Lower lobe of right lung (tissue), 2 donors: Measurements from ENCODE around the gene RPL10A. TPM values are rescaled to one million over a fixed set of nuclear protein-coding genes. Genes with fewer than 3 reads are reported as not detected.
"Not testable (repeated sequence)": the region's sequence is repeated elsewhere in the genome, so short reads cannot be mapped to it uniquely, and the experiment has no call there.

Experiments
- ATAC-seq, 2 donors: fragments of 200-7000 bp; cut with Tn5 transposase; one replicate each; pipeline ENCODE4 v1.9.1; 2020 to 2022; ENCODE audit warnings: mild to moderate bottlenecking in 2 of 2, moderate library complexity in 2 of 2
- DNase-seq: peaks from one replicate; pipeline ENCODE4 v3.0.0-alpha.2; 2020
- H3K27ac ChIP-seq: fragments of 200-600 bp; one replicate; pipeline ENCODE4 v1.8.0; 2022
- H3K27me3 ChIP-seq: fragments of 200-600 bp; one replicate; pipeline ENCODE4 v1.8.0; 2022; ENCODE audit warnings: low read depth
- H3K36me3 ChIP-seq: fragments of 200-600 bp; one replicate; pipeline ENCODE4 v1.8.0; 2022; ENCODE audit warnings: mild to moderate bottlenecking
- H3K4me1 ChIP-seq: fragments of 200-600 bp; one replicate; pipeline ENCODE4 v1.8.0; 2022
- H3K4me3 ChIP-seq: fragments of 200-600 bp; one replicate; pipeline ENCODE4 v1.8.0; 2022; ENCODE audit warnings: mild to moderate bottlenecking
- H3K9me3 ChIP-seq: fragments of 200-600 bp; one replicate; pipeline ENCODE4 v1.8.0; 2022
- intact Hi-C: fragments of 100-400 bp; cut with DNase I; formaldehyde crosslinking; loops from one replicate; pipeline ENCODE4 v1.11.0; 2022
- total RNA-seq: library from RNA; stranded (reverse); fragmentation: NEBNext Ultra II Directional; extraction: Animal tissue kit (Norgen Biotek cat#: 25700); gene quantifications from one replicate; pipeline ENCODE4 v1.2.1, GENCODE V29; 2021
- TF ChIP-seq, protein P1 (sequence below): fragments of 200-600 bp; IDR thresholded peaks from one replicate; pipeline ENCODE4 v1.8.0; 2022; ENCODE audit warnings: antibody characterized with exemption, mild to moderate bottlenecking
- donor health status: DM: no; HTN: yes; CAD: no; lungs with severe emphysema.

The RPL10A gene
- total RNA-seq, 1 donor from 2014 or later: 1,025 TPM

DNA sequence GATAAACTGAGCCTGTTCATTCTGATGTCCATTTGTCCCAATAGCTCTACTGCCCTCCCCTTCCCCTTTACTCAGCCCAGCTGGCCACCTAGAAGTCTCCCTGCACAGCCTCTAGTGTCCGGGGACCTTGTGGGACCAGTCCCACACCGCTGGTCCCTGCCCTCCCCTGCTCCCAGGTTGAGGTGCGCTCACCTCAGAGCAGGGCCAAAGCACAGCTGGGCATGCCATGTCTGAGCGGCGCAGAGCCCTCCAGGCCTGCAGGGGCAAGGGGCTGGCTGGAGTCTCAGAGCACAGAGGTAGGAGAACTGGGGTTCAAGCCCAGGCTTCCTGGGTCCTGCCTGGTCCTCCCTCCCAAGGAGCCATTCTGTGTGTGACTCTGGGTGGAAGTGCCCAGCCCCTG is 40.8 kb upstream of the RPL10A start:
- Histone ChIP-seq H3K4me3 (no peak overlapping the region), H3K27ac (no peak overlapping the region), H3K4me1 (peaks cover 13% of the 10 kb centered on the region), H3K36me3 (peaks cover 48% of the 10 kb centered on the region), H3K9me3 (peaks cover 18% of the 10 kb centered on the region), H3K27me3 (no peaks in the 10 kb centered on the region)
- TF ChIP-seq, protein P1, sequence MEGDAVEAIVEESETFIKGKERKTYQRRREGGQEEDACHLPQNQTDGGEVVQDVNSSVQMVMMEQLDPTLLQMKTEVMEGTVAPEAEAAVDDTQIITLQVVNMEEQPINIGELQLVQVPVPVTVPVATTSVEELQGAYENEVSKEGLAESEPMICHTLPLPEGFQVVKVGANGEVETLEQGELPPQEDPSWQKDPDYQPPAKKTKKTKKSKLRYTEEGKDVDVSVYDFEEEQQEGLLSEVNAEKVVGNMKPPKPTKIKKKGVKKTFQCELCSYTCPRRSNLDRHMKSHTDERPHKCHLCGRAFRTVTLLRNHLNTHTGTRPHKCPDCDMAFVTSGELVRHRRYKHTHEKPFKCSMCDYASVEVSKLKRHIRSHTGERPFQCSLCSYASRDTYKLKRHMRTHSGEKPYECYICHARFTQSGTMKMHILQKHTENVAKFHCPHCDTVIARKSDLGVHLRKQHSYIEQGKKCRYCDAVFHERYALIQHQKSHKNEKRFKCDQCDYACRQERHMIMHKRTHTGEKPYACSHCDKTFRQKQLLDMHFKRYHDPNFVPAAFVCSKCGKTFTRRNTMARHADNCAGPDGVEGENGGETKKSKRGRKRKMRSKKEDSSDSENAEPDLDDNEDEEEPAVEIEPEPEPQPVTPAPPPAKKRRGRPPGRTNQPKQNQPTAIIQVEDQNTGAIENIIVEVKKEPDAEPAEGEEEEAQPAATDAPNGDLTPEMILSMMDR: no peak
- intact Hi-C loops: no loop called here
- DNase-seq (no peak), ATAC-seq (no peak)

DNA sequence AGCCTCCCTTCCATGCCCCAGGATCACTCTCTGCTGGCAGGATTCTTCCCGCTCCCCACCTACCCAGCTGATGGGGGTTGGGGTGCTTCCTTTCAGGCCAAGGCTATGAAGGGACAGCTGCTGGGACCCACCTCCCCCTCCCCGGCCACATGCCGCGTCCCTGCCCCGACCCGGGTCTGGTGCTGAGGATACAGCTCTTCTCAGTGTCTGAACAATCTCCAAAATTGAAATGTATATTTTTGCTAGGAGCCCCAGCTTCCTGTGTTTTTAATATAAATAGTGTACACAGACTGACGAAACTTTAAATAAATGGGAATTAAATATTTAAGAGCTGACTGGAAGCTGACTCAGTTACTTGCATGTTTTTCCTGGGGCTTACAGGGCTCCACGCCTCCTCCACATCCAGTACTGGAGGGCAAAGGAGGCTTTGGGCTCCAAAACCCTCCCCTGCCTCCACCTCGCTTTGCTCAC is 40.3 kb upstream of the RPL10A start:
- TF ChIP-seq, protein P1: no peak
- DNase-seq: no peak
- Histone ChIP-seq H3K9me3 (peaks cover 18% of the 10 kb centered on the region), H3K4me1 (peaks cover 13% of the 10 kb centered on the region), H3K27ac (no peak overlapping the region), H3K4me3 (no peak overlapping the region), H3K27me3 (no peaks in the 10 kb centered on the region), H3K36me3 (peaks cover 43% of the 10 kb centered on the region)
- intact Hi-C loops: no loop called here
- no peak for ATAC-seq

DNA sequence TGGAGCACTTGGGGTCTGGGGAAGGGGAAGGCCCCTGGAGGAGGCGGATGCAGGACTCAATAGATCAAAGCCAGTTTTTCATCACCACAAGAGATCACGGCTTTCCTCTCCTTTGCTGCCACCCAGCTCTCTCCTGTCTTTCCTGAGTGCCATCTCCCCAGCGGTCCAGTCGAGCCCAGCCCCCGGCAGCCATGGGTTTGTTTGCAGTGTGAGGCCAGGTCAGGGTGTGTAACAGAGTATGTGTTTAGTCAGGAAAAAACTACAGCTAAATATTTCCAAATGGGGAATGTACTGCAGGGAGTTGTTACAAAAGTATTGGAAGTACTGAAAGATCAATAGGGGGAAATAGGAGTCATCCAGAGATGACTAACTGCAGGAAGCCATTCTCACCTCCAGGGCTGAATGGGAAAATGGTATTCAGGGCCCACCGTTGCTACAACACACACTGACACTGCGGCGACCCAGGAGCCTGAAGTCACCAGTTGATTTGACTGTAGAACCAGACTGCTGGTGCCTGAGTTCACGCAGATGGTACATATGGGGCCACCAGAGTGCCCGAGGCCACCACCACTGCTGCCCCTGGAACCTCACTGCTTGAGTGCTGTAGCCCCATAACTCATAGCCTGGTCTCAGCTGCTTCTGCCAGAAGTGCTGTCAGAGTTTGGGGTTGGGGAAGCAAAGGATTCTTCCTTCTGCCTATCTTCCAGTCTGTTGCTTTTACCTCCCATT is 39.6 kb upstream of the RPL10A start:
- ATAC-seq (no peak), DNase-seq (no peak)
- H3K9me3 ChIP-seq: peaks cover 18% of the 10 kb centered on the region
- peaks cover 13% of the 10 kb centered on the region for H3K4me1 ChIP-seq
- H3K27ac ChIP-seq: no peak overlapping the region
- TF ChIP-seq, protein P1: no peak
- intact Hi-C loops: no loop called here
- H3K36me3 ChIP-seq: peaks cover 36% of the 10 kb centered on the region
- no peaks in the 10 kb centered on the region for H3K27me3 ChIP-seq
- no peak overlapping the region for H3K4me3 ChIP-seq

DNA sequence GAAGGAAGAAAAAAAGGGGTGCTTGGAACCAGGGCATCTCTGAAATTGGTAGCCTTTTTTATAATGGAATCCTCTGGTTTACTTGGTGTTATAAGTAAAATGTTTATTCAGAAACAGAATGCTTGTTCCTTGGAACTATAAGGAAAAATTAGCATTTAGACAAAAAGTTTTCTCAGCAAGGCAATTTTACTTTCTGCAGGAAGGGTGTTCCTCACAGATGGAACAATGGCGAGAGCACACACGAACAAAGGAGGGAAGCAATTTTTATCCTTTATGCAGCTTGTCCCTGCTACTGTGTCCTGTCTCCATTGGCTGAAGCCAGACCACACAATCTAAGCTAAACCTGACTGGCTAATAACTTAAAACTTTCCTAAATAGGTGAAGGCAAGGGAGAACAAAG is 38.7 kb upstream of the RPL10A start:
- no peak for DNase-seq
- no peaks in the 10 kb centered on the region for H3K27me3 ChIP-seq
- intact Hi-C loops: no loop called here
- H3K4me3 ChIP-seq: no peak overlapping the region
- peaks cover 27% of the 10 kb centered on the region for H3K36me3 ChIP-seq
- no peak overlapping the region for H3K27ac ChIP-seq
- TF ChIP-seq, protein P1: no peak
- no peak for ATAC-seq
- peaks cover 13% of the 10 kb centered on the region for H3K4me1 ChIP-seq
- H3K9me3 ChIP-seq: peaks cover 18% of the 10 kb centered on the region

DNA sequence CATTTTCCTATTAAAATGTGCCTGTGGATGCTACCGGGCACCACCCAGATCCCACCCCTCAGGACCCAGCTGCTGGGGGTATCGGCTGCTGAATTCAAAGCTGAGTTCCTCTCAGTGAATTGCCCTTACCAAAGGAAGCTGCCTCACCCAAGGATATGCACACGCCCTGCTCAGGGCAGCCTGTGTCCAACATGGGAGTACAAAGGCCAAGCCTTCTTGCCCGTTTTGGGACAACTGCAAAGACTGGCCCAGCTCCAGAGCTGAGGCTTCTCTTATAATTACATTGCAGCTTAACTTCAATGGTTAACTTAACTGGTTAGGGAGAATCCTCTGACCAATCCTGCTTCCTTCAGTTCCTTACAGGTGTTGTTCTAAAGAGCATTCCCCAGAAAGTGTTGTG is 35.9 kb upstream of the RPL10A start:
- H3K9me3 ChIP-seq: peaks cover 18% of the 10 kb centered on the region
- DNase-seq (no peak), ATAC-seq (no peak)
- no peaks in the 10 kb centered on the region for H3K27me3 ChIP-seq
- no peak overlapping the region for H3K4me3 ChIP-seq
- H3K4me1 ChIP-seq: no peaks in the 10 kb centered on the region
- intact Hi-C loops: no loop called here
- H3K27ac ChIP-seq: no peak overlapping the region
- TF ChIP-seq, protein P1: no peak
- peaks cover 3% of the 10 kb centered on the region for H3K36me3 ChIP-seq

DNA sequence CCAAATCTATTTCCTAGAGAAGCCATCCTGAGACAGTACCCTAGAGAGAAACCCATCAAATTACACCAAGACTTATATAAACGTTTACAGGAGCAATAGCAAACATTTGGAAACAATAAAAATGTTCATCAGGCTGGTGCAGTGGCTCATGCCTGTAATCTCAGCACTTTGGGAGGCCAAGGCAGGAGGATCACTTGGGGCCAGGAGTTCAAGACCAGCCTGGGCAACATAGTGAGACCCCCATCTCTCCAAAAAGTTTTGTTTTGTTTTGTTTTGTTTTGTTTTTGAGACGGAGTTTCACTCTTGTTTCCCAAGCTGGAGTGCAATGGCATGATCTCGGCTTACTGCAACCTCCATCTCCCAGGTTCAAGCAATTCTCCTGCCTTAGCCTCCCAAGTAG is 35.5 kb upstream of the RPL10A start:
- H3K36me3 ChIP-seq, H3K4me3 ChIP-seq, DNase-seq, intact Hi-C loops, ATAC-seq, H3K4me1 ChIP-seq, H3K27ac ChIP-seq, H3K27me3 ChIP-seq: not testable (repeated sequence)
- peaks cover 18% of the 10 kb centered on the region for H3K9me3 ChIP-seq
